ENCODE results near the gene HIC1.

HIC1 gene

DNA sequence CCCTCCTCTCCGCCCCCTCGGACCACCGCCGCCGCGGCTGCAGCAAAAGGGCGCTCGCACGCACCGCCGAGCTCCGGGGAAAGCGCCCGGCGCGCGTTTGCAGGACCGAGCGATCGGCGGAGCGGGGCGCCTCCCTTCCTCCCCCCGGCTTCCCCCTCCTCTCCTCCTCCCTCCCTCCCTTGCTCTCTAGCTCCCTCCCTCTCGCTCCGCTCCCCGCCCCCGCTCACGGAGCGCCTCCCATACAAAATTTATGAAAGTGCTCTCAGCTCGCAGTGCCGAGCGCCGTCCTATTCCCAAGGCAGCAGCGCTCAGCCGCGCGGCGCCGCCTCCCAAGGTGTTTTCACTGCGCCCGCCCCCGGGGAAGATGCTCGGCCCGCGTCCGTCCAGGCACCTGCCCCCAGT lies 29.7 kb upstream of the HIC1 start, which contains the start of gene RTN4RL1:
Gene RTN4RL1 (minus strand): TSS at position 115 of the 402 bp plus-strand sequence. CDS start 469 bp downstream, outside the sequence.
- DNase-seq = peak; percentile 47

- peak; percentile 53 for DNase-seq
Observed at GRCh38 chr17:2025622-2026309, 29.1 kb upstream of the HIC1 start.

- DNase-seq = no peak
Observed at GRCh38 chr17:2027528-2028233, 27.2 kb upstream of the HIC1 start.

- no peak for DNase-seq
Observed at GRCh38 chr17:2028234-2028614, 26.7 kb upstream of the HIC1 start.

DNA sequence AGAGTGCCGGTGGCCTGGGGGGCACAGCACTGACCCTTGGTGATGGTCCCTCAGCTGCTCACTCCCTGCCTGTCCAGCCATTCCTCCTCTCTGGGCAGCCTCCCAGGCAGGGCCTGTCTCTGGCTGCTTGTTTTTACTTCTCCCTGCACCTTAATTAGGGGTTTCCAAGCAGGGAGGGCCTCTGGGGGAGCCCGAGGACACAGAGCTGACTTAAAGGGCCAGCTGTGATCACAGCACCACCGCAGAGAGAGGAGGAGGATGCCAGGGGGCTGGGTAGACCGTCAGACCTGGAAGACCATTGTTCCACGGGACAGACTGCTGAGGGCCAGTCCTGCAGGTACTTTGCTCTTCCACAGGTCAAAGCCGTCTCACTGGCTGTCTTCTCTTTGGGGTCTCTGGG lies 26.2 kb upstream of the HIC1 start:
- no peak for DNase-seq

- peak; percentile 90 for DNase-seq
Observed at GRCh38 chr17:2029911-2030778, 24.8 kb upstream of the HIC1 start, which contains the start of gene DPH1. Gene DPH1, plus strand, starts transcription at chr17:2030153. Its CDS starts 17 bp downstream, at chr17:2030170.

- no peak for DNase-seq
Observed at GRCh38 chr17:2030779-2031163, 24.1 kb upstream of the HIC1 start.

DNA sequence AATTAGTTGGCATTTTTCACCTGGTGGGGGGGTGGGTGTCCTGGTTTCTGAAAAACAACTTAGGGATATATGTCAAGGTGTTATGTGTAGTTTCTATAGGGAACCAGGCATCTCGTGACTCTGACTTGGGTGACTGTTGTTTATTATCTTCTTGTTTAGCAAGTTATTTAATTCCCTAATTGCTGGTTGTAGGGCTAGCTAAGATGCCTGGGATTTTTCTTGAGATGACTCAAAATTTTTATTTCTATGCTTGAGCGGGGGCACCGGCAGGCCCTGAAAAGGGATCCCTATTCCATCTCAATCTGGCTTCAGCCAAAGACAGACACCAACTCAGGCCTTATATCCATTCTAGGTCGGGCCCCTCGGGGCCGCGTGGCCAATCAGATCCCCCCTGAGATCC lies 21.8 kb upstream of the HIC1 start:
- no peak for DNase-seq

DNA sequence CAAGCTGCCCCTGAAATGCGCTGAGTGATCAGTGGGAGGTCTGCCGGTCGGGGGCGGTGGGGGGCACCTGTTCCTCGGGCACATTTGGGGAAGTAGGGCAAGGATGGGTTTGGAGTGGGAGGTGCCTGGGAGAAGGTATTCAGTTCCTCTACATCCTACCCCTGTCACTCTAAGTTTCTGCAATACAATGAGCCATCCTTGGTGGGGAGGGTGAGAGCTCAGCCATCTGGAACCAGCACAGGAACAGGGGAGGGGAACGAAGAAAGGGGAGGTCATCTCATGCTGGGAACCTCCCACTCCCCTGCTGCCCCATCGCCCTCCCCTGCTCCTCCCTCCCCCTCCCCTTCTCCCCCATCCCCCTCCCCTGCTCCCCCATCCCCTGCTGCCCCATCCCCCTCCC lies 20.7 kb upstream of the HIC1 start:
- DNase-seq = peak; percentile 13

GRCh38 chr17:2034806-2035540 lies 19.9 kb upstream of the HIC1 start:
- DNase-seq = no peak

GRCh38 chr17:2035541-2036488 lies 19.1 kb upstream of the HIC1 start:
- DNase-seq = no peak

- no peak for DNase-seq
Observed at GRCh38 chr17:2037155-2037554, 17.7 kb upstream of the HIC1 start.

DNA sequence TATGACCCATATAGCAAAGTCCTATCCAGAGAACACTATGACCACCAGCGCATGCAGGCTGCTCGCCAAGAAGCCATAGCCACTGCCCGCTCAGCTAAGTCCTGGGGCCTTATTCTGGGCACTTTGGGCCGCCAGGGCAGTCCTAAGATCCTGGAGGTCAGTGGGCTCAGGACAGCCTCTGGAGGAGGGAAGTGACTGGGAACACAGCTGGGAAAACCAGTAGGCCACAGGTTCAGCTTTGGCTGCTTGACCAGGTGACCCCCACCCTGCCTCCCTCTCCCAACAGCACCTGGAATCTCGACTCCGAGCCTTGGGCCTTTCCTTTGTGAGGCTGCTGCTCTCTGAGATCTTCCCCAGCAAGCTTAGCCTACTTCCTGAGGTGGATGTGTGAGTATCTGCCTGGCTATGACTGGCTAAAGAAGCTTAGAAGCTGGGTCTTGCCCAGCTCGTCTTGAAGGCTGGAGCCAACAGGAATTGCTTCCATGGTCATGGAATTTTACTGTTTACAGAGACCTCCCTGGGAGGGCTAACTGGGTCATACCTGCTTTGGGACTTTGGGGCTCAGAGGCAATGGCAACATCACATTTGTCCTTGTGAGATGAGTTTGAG lies 14.6 kb upstream of the HIC1 start:
- no peak for DNase-seq

- DNase-seq = peak; percentile 33
Observed at GRCh38 chr17:2040942-2041560, 13.9 kb upstream of the HIC1 start.

GRCh38 chr17:2041561-2042389 lies 13.1 kb upstream of the HIC1 start, which contains the start of gene OVCA2:
Gene OVCA2, plus strand, starts transcription at chr17:2042022. Its CDS starts 26 bp downstream, at chr17:2042048.
- peak; percentile 90 for DNase-seq

DNA sequence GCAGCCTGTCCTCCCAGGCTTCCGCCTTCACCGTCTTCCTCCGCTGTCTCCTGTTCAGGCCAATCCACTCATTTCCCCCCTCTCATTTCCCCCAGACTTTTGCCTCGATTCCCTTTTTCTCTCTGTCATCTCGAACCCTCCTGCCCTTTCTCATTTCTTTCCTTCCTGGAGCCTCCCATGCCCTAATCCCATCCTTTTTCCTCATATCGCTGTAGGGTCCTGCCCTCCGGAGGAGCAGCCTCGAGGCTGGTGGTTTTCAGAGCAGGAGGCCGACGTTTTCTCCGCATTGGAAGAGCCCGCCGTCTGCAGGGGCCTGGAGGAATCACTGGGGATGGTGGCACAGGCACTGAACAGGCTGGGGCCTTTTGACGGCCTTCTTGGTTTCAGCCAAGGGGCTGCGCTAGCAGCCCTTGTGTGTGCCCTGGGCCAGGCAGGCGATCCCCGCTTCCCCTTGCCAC lies 12.5 kb upstream of the HIC1 start:
- DNase-seq = no peak

- DNase-seq = no peak
Observed at GRCh38 chr17:2042933-2043332, 12.0 kb upstream of the HIC1 start.

DNA sequence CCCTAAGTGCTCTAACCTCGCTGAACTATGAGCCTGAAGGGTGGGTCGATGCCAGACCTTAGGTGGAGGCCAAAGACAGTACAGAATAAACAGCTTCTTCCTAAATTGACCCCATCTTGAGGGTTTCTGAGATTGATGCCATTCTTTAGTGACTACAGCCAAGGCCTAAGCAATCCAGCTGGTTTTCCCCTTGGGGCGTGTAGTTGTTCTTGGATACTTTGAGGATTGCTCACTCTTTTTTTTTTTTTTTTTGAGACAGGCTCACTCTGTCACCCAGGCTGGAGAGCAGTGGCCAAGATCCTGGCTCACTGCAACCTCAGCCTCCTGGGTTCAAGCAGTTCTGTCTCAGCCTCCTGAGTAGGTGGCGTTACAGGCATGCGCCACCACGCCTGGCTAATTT lies 11.1 kb upstream of the HIC1 start:
- no peak for DNase-seq

DNA sequence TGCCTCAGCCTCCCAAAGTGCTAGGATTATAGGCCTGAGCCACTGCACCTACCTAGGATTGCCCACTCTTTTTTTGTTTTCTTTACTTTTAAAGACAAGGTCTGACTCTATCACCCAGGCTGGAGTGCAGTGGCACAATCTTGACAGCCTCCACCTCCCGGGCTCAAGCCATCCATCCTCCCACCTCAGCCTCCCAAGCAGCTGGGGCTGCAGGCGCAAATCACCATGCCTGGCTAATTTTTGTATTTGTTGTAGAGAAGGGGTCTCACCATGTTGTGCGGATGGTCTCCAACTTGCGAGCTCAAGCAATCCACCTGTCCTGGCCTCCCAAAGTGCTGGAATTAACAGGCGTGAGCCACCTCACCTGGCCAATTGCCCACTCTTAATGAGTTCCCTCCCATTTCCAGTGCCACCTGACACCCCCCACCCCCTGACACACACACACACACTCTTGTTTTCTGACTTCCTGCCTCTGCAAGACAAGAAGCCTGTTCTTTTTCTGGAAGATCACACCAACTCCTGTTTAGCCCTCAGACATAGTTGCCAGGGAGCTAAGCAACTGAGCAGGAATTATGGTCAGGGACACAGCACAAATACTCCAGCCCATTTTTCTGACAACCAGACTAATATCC lies 10.5 kb upstream of the HIC1 start:
- no peak for DNase-seq

Data from MV-4-11 (cell line).